Breast epithelium (tissue), 4 donors: ENCODE results near the gene HADH. TPM values are rescaled to one million over a fixed set of nuclear protein-coding genes. Genes with fewer than 3 reads are reported as not detected.

Experiments used
- DNase-seq, 2 donors: peaks; one replicate each; pipeline ENCODE4 v3.0.0-alpha.2; 2019; ENCODE audit warnings: low spot score in 2 of 2
- H3K27ac ChIP-seq, 2 donors: fragments of 200-600 bp; sonication (generic) in 1 of 2; one replicate each; pipeline ENCODE4 v1.5.1; 2016 to 2019; ENCODE audit warnings: mild to moderate bottlenecking in 1 of 2
- H3K27me3 ChIP-seq, 2 donors: fragments of 200-600 bp; sonication (generic) in 1 of 2; one replicate each; pipeline versions ENCODE4 v1.5.1 to v1.6.0; 2017 to 2019; ENCODE audit warnings: control low read depth in 1 of 2, mild to moderate bottlenecking in 1 of 2
- H3K36me3 ChIP-seq: fragments of 200-600 bp; one replicate; pipeline ENCODE4 v1.5.1; 2019
- H3K4me1 ChIP-seq, 2 donors: fragments of 200-600 bp; sonication (generic); one replicate each; pipeline ENCODE4 v1.5.1; 2016 to 2019; ENCODE audit warnings: control low read depth in 1 of 2
- H3K4me3 ChIP-seq, 3 donors: fragments of 200-600 bp; sonication (generic); 1 replicate in 2 of 3; 2 replicates in 1 of 3; pipeline ENCODE4 v1.5.1; 2016 to 2019; ENCODE audit warnings: mild to moderate bottlenecking in 3 of 3, moderate library complexity in 2 of 3
- H3K9me3 ChIP-seq, 2 donors: fragments of 200-600 bp; sonication (generic) in 1 of 2; one replicate each; pipeline ENCODE4 v1.5.1; 2016 to 2019; ENCODE audit warnings: control low read depth in 1 of 2
- CTCF ChIP-seq, 3 donors: fragments of 450-650 bp; IDR thresholded peaks; one replicate each; pipeline ENCODE4 v1.5.1; 2016 to 2017; ENCODE audit warnings: antibody characterized with exemption in 3 of 3, mild to moderate bottlenecking in 3 of 3, moderate library complexity in 3 of 3
- POLR2A ChIP-seq: fragments of 450-650 bp; IDR thresholded peaks from one replicate; pipeline ENCODE4 v1.6.1; 2016; ENCODE audit warnings: antibody characterized with exemption, mild to moderate bottlenecking, moderate library complexity
- POLR2AphosphoS5 ChIP-seq, 3 donors: sonication (generic); formaldehyde crosslinking; IDR thresholded peaks; one replicate each; pipeline ENCODE4 v1.6.1; 2017; ENCODE audit warnings: antibody characterized with exemption in 3 of 3
- intact Hi-C: fragments of 100-400 bp; cut with DNase I; formaldehyde crosslinking; loops from one replicate; pipeline ENCODE4 v1.15.1; 2023; ENCODE audit warnings: low total_unique reads
- total RNA-seq, 3 donors: library from RNA; depleted of rRNA; stranded (reverse); fragments of >200 nt; gene quantifications; one replicate each; pipeline ENCODE4 v1.1.0, GENCODE V29; 2016

The HADH gene
- total RNA-seq, 3 donors from 2014 or later, result 48.8 to 152 (median 77.7) TPM

DNA sequence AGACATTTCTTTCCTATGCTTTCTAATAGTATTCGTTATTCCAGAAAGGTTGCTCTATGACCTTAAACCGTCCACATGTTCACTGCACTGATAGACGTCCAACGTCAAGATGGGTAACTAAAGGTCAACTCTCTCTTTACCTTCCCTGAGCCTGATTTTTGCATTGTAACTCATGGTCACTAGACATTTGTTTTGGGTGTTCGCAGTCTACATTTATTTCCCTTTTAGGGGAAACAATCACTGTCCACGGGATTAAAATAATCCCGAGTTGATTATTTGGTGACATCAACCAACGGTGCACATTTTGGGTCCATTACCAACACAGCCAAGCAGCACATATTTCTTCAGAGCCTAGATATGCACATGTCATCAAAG lies 540 bp upstream of the HADH start:
- DNase-seq, result no peak
- H3K4me1 ChIP-seq, result no peaks in the 10 kb centered on the region
- intact Hi-C loops, result no loop called here

GRCh38 chr4:107991945-107992630 lies 2.4 kb downstream of the HADH start:
- H3K27me3 ChIP-seq, result no peaks in the 10 kb centered on the region
- no peak for DNase-seq
- peaks cover 0 to 4% of the 10 kb centered on the region in 2 donors for H3K4me1 ChIP-seq
- peak overlapping the region in 1 of 2 donors; percentile 1 for H3K27ac ChIP-seq
- peak overlapping the region in 2 of 3 donors; percentile 90 to 94 for H3K4me3 ChIP-seq
- H3K36me3 ChIP-seq, result no peaks in the 10 kb centered on the region
- no peaks in the 10 kb centered on the region for H3K9me3 ChIP-seq
- TF ChIP-seq CTCF (IDR thresholded peaks at IDR 0.05), result no peak
- no peak for TF ChIP-seq POLR2A
- no peak for TF ChIP-seq POLR2AphosphoS5 (IDR thresholded peaks at IDR 0.05)
- intact Hi-C loops, result no loop called here

More for the DNA sequence above, 540 bp upstream of the HADH start:
- TF ChIP-seq POLR2A, result no peak
- TF ChIP-seq CTCF (IDR thresholded peaks at IDR 0.05), result no peak
- no peak for TF ChIP-seq POLR2AphosphoS5 (IDR thresholded peaks at IDR 0.05)
- Histone ChIP-seq H3K4me3 (peak overlapping the region; percentile 80 to 94 (median 90)), H3K36me3 (no peaks in the 10 kb centered on the region), H3K27ac (peak overlapping the region; percentile 92 to 94), H3K27me3 (no peaks in the 10 kb centered on the region), H3K9me3 (no peaks in the 10 kb centered on the region)

GRCh38 chr4:107993969-107994368 lies 4.3 kb downstream of the HADH start:
- no peak overlapping the region for H3K27ac ChIP-seq
- H3K27me3 ChIP-seq, result no peaks in the 10 kb centered on the region
- TF ChIP-seq POLR2AphosphoS5 (IDR thresholded peaks at IDR 0.05) (no peak), POLR2A (no peak), CTCF (IDR thresholded peaks at IDR 0.05) (no peak)
- no peaks in the 10 kb centered on the region for H3K36me3 ChIP-seq
- no peaks in the 10 kb centered on the region for H3K9me3 ChIP-seq
- H3K4me3 ChIP-seq, result no peak overlapping the region
- peaks cover 0 to 4% of the 10 kb centered on the region in 2 donors for H3K4me1 ChIP-seq
- intact Hi-C loops, result no loop called here
- DNase-seq, result no peak

- H3K27ac ChIP-seq, result no peak overlapping the region
- H3K9me3 ChIP-seq, result no peaks in the 10 kb centered on the region
- no peak overlapping the region for H3K4me3 ChIP-seq
- H3K27me3 ChIP-seq, result no peaks in the 10 kb centered on the region
- no peak for DNase-seq
- H3K4me1 ChIP-seq, result peaks cover 0 to 4% of the 10 kb centered on the region in 2 donors
- H3K36me3 ChIP-seq, result no peaks in the 10 kb centered on the region
- TF ChIP-seq POLR2AphosphoS5 (IDR thresholded peaks at IDR 0.05), result no peak
- TF ChIP-seq CTCF (IDR thresholded peaks at IDR 0.05), result no peak
- TF ChIP-seq POLR2A, result no peak
- intact Hi-C loops, result no loop called here
These were observed 5.2 kb downstream of the HADH start for GRCh38 chr4:107994894-107995293.

DNA sequence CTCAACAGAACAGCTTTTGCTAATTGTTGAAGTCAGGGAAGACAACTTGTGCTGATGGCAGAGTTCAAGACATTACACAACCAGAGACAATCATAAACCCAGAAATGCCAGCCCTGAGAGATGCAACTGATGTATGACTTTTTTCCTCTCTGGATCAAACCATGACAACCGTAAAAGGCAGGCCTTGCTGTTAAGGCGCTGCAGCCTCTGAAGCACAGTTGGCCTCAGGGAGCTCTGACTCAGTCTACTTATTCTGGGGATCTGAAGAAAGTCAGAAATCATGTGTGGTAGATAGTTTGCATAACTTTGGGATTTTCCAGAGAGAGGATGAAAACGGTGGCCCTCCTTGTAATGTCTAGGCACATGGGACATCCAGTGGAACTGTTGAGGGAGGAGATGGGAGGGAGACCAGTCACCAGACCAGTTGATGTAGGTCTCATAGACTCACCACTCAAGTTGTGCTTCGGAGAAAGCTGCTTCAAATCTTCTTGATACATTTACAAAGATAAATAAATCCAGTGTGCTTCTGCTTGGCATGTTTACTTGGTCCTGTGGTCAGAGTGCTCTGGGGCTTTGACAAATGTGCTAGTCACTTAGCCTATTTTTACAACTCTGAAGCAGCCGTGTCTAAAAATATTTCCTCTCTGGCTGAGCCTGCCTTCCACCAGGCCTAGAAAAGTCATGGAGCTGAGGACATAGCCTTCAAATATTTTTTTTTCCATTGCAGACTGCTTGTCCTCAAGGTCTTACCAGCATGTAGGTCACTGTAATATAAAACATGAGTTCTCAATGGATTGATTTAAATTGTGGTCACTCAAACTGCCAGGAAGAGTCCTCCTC lies 7.5 kb downstream of the HADH start:
- peaks cover 0 to 4% of the 10 kb centered on the region in 2 donors for H3K4me1 ChIP-seq
- no peaks in the 10 kb centered on the region for H3K36me3 ChIP-seq
- DNase-seq, result no peak
- no peaks in the 10 kb centered on the region for H3K9me3 ChIP-seq
- intact Hi-C loops, result no loop called here
- peak overlapping the region; percentile 12 to 79 for H3K27ac ChIP-seq
- H3K4me3 ChIP-seq, result no peak overlapping the region
- H3K27me3 ChIP-seq, result no peaks in the 10 kb centered on the region
- TF ChIP-seq CTCF (IDR thresholded peaks at IDR 0.05), result no peak
- no peak for TF ChIP-seq POLR2A
- no peak for TF ChIP-seq POLR2AphosphoS5 (IDR thresholded peaks at IDR 0.05)
